HG03521 (cell line): ENCODE data around the gene CDH12.

Experiments
- ATAC-seq: cut with Tn5 transposase; IDR thresholded peaks from one replicate; pipeline ENCODE4 v1.9.1; 2021; ENCODE audit warnings: mild to moderate bottlenecking, moderate library complexity; ENCODE audit not compliant: unreplicated experiment

CDH12 gene

DNA sequence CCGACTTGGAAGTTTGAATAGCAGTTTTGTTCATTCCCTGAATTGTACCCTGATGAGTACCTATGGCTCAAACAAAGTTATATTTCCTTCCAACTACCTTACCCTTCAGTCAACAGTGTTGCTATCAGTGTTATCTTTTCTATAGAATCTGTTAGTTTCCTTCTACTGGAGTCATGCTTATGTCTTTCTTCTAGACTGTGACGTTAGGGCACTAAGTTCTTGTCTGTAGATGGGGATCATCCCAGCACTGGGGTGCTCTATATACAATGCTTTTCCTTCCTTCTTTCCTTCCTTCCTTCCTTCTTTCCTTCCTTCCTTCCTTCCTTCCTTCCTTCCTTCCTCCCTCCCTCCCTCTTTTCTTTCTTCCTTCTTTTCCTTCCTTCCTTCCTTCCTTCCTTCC is 973.0 kb downstream of the CDH12 start:
- no peak for ATAC-seq

DNA sequence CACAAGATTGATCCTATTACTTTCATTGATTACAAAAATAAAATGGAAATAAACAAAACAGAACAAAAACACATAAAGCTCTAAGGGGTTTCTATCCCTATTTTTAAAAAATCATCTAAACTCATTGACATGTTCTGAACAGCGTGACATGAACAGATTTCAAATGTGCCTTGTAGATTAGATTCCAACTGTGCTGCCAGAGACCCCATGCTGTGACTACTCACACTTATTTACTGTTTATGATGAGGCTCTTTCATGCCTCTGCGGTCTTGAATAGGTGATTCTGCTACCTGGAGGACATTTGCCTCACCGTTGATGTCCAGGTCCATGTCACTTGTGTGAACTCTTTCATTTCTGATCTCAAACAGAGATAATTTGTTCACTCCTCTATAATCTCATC is 990.2 kb downstream of the CDH12 start:
- no peak for ATAC-seq

DNA sequence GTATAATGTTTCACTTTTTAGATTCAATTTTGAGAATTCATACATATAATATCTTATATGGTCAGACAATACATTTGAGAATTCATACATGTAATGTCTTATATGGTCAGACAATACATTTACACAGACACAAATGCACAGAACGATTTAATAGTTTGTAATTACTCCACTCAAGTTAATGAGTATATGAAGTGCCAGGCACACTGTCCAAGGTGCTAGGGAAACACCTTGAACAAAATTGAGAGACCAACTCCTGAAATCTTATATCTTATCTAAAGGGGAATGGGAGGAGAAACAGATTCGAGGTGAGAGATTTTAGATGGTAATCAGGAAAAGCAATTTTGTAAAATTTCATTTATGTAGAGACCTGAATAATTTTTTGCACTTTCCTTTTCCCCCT is 994.7 kb downstream of the CDH12 start:
- no peak for ATAC-seq

DNA sequence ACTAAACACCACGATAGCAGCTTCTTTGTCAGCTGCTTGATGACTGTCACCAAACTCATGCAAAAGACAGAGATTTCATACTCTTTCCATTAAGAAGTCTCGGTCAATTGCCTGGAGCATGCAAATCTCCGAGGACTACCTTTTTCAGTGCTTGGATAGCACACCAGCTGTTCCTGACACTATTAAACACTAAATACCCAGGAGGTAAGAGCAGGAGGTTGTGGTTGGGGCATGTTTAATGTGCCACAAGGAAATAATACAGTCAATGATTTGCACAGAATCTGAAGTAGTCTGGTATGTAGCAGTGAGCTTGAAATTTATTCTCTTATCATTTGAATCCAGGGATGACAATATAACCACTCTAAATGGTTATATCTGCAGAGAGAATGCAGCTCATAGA is 996.2 kb downstream of the CDH12 start:
- ATAC-seq: no peak

DNA sequence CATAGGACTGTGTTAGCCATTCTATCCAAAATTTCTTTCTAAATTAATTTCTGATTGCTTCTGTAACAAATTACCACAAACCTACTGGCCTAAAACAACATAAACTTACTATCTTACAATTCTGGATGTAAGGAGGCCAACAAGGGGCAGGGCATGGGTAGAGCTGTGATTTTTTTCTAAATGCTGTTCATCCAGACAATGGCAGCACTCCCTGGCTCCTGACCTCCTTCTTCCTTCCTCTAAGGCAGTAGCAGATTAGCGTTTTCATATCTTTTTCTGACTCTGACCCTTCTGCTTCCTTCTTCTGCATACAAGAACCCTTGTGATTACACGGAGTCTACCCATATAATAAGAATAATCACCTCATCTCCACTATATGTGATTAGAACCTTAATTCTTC is 1005.8 kb downstream of the CDH12 start:
- no peak for ATAC-seq

DNA sequence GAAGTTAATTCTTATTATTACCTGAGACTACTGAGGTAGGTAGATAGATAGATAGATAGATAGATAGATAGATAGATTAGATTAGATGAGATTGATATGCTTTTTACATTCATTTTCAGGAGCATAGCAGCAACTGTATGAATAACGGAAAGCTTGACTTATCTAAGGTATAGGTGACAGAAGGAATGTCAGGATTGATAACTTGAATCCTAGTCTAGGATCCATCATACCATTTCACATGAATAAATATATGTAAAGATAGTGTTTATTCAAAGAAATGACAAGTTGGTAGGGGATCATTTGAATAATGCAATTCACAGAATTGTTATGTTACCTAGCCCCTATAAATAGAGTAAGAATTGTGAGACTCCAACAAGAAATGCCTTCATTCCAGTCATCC is 1008.2 kb downstream of the CDH12 start:
- no peak for ATAC-seq

DNA sequence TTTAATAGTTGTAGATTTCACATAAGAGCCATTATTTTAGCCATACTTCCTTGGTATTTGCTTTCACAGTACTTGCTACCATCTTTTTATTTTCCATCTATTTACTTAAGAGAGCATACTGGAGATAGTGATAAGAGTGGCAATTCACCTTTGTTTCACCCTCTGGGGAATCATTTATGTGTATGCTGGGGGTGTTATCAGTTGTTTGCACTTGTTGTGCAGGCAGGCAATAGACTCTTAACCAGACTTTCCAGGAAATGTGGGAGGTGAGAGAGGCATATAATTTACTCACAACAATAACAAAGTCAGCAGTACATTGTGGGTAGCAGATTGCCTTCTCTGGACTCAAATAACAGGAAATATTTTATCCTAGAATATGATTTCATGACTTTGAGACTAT is 1018.3 kb downstream of the CDH12 start:
- no peak for ATAC-seq

DNA sequence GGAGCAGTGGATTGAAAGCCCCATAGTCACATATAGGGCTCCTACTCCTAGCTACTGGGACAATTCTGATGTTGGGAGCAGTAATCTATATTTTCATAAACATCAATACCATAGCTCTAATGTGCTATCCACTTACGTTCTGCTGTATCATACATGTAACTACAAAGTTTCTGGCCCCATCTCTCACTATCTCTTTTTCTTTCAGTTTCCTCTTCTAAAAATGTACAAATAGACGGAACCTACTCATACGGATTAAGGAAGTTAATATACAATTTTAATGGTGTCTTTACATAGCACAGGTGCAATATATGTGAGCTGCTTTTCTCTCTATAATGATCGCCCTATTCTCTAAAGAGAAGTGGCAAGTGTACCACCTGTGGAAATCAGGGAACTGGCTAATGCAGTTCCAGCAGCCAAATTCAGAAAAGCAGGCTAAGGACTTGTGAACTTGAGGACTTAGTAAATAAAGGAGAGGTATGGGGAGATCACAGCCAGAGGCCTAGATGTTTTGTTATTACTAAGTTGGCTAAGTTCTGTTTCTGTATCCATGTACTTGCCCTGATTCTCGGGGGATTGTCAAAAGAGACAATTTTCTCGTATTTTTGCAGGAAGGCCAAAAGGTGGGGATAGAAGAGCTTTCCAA is 1021.9 kb downstream of the CDH12 start:
- ATAC-seq: peak; percentile 67

DNA sequence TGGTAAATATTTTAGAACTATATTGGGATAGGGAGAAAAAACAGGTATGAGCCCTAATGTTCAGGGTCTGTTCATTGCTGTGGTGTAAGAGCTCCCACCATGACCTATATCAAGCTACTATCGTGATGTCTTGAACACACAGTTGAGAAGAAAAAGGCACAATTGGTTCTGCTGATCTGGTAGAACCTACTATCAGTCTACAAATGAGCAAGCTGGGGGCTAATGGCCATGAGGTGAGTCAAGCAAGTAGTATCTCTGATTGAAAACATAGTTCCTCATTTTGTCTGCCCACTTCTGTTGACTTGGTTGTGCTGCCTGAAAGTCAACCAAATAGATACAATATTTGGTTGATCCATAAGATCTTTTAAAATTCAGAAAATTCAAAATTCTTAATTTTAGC is 1026.3 kb downstream of the CDH12 start:
- ATAC-seq: no peak

DNA sequence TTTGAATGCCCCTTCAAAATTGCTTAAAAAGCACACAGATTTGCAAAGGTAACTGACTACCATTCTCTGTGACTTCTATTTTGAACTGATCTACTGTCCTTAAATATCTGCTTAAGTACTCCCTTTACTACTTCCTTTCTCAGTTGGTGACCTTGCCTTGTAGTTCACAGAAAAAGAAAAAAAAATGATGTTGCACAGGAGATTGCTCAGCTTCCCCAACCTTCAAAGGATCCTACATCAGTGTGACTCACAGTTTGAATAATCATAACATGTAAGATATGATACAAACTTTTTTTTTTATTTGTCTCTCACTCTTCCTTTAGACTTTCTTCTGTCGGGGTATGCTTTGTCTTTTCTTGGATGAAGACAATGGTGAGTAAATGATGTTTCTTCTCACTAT is 1029.6 kb downstream of the CDH12 start:
- no peak for ATAC-seq

DNA sequence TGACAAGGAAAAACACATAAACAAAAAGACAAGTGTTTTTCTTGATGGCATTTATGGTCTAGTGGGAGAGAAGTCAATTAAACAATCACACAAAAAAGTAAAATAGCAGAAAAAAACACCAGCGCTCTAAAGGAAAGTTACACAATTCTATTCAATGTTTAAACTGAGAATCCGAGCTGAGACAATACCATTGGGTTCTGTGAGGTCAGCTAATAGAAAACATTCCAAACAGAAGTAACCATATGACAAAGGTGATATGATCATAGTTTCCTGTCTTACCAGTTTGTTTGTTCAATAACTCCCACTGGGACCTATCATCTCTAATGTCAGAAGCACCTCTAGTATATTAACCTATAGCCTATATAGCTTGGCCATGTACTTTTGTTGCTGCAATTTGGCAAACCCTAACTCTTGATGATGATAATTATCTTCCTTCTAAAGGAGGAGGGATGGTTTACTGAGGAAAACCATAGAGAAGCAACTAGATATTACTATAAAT is 1030.0 kb downstream of the CDH12 start:
- ATAC-seq: no peak

DNA sequence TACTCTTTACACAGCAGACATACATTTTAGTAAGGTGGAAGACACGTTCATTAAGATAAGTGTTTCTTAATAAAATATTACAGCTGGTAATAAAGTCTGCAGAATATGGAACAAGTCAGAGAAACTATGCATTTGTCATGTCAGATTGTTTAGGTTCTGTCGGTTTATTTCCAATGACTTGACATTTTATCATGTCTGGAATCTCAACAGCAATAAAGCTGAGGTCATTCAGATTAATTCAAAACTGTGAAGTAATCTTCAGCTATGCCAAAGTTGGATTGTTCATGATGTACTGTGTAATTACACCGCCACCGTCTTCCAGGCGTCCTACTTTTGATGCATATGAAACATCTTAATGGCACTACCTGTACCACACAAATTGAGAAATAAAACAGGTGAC is 1032.6 kb downstream of the CDH12 start:
- ATAC-seq: no peak

DNA sequence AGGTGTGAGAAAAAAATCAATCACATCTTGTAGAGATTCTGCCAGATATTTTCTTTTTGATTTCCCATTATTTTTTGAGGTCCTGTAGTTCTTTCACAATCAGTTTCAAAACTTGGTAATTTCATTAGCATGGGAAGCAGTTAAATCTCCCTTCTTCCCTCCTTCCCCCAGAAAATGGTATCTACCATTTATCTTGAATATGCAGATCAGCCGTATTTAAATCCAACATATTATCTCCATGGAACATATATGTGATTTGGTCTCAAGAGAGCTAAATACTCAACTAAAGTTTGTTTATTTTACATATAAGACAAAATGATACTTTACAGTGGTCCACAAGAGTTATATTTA is 1034.8 kb downstream of the CDH12 start:
- ATAC-seq: no peak

DNA sequence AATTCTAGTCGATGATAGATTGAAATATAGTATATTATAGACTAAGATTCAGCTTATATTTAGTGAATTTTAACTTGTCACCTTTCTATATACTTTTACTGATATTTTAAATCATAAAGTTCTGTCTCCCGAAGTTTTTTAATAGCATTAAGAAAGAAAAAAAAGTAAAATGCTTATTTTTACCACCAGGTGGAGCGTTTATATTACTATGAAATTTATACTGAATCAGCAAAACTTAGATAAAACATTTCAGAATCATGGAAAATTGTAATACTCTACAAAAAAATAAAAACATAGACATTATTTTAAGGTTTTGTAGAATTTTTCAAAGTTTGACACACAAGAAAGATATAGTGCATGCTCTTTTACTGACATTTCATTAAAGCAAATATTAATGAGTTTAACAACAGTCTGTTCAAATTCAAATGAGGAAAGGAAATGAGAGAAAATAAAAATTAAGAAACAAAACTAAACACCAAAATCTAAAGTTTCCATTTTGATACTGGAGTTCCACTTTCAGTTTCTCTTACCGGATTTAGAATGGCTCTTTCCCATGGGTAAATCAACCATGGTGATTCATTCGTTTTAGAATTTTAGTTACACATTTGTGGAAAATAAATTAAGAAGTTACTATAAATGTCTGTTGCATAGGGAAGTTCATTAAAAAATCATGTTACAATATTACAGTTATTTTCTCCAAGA is 1035.3 kb downstream of the CDH12 start:
- ATAC-seq: no peak

DNA sequence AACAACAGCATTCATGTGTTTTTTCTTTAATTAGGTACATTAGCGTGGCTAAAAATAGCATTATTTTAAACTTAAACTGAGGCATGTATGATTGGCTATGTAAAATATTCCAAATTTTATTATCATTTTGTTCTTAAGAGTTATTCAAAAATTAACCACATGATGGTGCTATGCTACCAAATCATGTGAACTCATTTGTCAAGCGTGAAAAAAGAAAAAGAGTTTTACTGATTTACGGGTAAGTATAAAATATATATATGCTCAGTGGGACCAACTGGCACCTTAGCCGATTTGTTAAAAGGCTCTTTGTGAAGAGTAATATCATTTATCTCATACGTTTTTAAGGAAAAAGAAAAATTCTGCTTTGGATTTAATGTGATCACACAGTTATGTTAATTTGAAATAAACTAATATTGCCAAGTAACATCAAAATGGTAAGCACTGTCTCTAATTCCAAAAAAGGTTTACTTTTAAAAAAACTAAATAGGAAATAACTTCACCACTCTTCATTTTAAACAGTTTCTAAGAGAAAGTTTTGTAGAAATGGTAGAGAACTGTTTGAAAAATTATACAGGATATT is 1042.3 kb downstream of the CDH12 start:
- no peak for ATAC-seq

DNA sequence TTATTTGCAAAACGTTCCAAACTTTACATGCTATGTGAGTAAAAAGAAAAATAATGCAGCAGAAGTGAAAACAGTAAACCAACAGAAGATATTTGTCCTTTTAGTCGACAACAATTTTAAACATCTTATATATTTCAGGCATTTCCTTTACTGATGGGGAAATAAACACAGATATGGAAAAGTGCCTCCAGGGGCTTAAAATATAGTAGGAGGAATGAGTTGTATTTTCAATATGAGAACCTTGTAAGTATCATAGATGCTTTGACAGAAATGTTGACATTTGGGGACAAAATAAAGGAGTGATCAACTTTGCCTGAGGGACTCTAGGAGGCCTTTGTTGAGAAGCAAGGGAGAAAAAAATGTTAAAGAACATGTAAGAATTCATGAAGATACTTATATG is 1043.5 kb downstream of the CDH12 start:
- ATAC-seq: no peak

DNA sequence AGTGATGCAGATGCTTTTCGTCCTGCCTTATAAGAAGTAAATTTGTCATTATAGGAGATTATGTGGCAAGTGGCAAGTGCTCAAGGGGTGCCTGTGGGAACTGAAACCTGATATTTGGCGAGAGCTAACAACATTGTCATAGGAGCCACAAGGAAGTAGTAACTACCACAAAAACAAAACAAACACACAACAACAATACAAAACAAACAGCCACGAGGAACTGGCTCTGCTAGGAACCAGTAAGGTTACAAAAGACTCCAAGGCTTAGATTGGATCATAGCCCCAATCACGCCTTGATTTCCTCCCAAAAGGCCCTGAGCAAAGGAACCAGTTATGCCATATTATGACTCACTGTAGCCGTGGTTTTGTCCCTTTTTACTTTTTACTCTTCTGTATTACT is 1045.2 kb downstream of the CDH12 start:
- no peak for ATAC-seq

DNA sequence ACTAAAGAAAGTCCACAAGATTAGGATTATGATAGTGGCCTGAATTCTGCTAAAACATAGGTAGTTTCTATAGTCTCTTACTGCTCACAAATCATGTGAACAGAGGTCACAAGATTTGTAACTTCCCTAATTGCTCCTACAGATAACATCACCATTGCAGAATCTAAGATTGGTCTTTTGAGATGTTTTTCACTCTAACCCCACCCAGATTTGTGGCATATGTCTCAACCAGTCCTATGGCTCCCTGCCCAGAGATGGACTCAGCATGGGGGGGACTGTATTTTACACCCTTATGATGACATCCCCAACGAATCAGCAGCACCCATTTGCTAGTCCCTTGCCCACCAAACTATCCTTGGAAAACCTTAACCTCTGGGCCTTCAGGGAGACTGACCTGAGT is 1046.2 kb downstream of the CDH12 start:
- ATAC-seq: no peak

DNA sequence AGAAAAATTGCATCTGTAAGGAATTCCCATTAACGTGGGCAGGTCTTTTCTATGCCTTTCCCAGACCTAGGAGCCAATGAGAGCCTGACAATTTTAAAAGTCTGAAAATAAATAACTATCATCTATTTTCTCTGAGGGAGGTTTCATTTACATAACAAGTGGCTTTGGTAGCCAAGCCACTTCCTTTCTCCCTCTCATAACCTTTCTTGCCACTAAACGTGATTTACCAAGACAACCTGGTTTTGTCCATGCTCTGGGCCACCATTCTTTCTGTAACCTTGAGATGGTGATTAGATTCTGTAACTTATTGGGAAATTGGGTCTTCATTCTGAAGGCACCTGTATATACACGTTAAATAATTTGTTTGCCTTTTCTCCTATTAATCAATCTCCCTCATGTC is 1046.9 kb downstream of the CDH12 start:
- no peak for ATAC-seq

DNA sequence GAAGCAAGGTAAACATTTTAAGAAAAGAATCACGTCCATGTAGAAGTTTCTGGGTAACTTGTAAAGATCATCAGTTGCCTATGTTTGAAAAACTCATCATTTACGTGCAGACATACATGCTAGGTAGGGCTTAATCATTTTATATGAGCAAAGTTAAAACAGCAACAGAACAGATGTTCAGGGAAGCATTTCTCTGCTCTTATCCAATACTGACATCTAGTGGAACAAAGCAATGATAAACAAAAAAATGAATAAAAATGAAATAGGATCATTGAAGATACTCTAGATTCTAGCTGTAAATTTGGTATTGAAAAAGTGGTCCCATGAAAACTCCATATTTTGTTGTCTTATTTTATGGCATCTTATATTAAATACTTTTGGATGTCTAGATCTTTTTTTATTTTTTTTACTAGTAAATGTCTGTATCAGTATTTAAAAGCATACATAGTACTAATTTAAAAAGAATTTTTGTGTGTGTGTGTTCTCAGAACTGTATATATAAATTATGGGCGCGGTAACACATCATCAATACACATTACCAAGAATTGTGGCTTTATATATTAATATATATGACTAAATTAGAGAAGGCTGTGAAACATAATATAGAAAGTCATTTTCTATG is 1050.2 kb downstream of the CDH12 start:
- no peak for ATAC-seq

DNA sequence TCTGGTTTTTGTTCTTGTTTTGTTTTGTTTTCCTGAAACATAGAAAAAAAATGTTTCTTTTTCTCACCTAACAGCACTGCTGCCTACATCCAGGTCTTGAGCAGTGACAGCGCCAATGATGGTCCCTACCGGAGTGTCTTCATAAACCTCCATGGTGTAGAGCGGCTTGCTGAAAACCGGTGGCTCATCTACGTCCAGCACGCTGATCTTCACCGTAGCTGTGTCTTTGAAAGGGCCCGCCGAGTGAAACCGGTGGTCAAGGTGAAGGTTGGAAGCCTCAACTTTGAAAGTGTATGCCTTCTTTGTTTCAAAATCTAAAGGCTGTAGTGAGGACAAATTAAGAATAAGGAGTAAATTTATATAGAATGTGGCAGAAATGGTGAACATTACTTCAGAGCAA is 1051.0 kb downstream of the CDH12 start:
- ATAC-seq: no peak

DNA sequence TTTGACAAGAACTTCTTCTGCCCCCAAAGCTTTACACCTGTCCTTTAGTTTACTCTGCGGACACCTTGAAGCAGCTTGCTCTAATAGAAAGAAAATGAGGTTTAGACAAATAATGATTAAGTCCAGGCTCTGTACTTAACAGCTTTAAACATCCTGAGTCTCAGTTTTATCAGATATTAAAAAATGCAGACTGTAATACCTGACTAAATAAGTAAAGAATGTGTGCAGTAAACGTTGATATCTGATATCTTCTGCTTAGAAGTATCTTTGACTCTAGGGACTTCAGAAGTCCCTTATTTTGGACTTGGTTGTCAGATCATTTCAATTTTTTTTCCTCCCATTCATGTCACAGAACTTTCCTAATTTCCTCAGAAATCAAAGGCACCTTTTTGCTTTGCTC is 1060.4 kb downstream of the CDH12 start:
- no peak for ATAC-seq
